HCT116 (cell line): ENCODE results near the gene LRRN1.

ENCODE experiments used
- EZH2 ChIP-seq: fragments of 200-600 bp; sonication (generic); IDR thresholded peaks from 2 replicates; pipeline ENCODE4 v1.6.1; 2017; ENCODE audit warnings: antibody characterized with exemption, mixed run types
- FOSL1 ChIP-seq: IDR thresholded peaks from 2 replicates; pipeline ENCODE4 v1.6.1; 2012; ENCODE audit warnings: low read depth
- MAX ChIP-seq: IDR thresholded peaks from 2 replicates; pipeline ENCODE4 v1.6.1; 2012
- POLR2A ChIP-seq: IDR thresholded peaks from 2 replicates; pipeline ENCODE4 v1.7.0; 2011; ENCODE audit warnings: borderline replicate concordance; ENCODE audit not compliant: insufficient read depth, insufficient read length; ENCODE audit errors: extremely low read depth
- POLR2AphosphoS5 ChIP-seq: IDR thresholded peaks from 2 replicates; pipeline ENCODE4 v1.6.1; 2011; ENCODE audit warnings: mild to moderate bottlenecking, low read depth, low read length, moderate library complexity
- SIN3A ChIP-seq: IDR thresholded peaks from 2 replicates; pipeline ENCODE4 v1.6.1; 2012; ENCODE audit warnings: low read depth
- YY1 ChIP-seq: IDR thresholded peaks from 2 replicates; pipeline ENCODE4 v1.6.1; 2011; ENCODE audit warnings: low read length, low read depth, moderate library complexity, mild to moderate bottlenecking; ENCODE audit not compliant: insufficient replicate concordance; ENCODE audit errors: extremely low read depth
- ZBTB33 ChIP-seq: IDR thresholded peaks from 2 replicates; pipeline ENCODE4 v1.6.1; 2011; ENCODE audit warnings: mild to moderate bottlenecking, low read length, moderate library complexity; ENCODE audit not compliant: insufficient replicate concordance; ENCODE audit errors: extremely low read depth
- ZNF274 ChIP-seq: fragments of 200-500 bp; sonication (Bioruptor generic); IDR thresholded peaks from 2 replicates; pipeline ENCODE4 v1.6.1; 2014; ENCODE audit warnings: mild to moderate bottlenecking, low read depth, low read length, inconsistent platforms
- TF ChIP-seq, protein P1 (sequence below), 3 experiments: fragments of 200-600 bp in 1 of 3; sonication (generic) in 1 of 3; IDR thresholded peaks in 2 of 3; conservative IDR thresholded peaks in 1 of 3; 2 replicates each; pipeline ENCODE4 v1.5.1; 2012 to 2017; ENCODE audit warnings: low read depth in 2 of 3, low read length in 2 of 3, antibody characterized with exemption in 1 of 3, borderline replicate concordance in 1 of 3, control low read depth in 1 of 3, mild to moderate bottlenecking in 1 of 3, mixed read lengths in 1 of 3, mixed run types in 1 of 3, moderate library complexity in 1 of 3; ENCODE audit not compliant: insufficient read depth in 1 of 3

DNA sequence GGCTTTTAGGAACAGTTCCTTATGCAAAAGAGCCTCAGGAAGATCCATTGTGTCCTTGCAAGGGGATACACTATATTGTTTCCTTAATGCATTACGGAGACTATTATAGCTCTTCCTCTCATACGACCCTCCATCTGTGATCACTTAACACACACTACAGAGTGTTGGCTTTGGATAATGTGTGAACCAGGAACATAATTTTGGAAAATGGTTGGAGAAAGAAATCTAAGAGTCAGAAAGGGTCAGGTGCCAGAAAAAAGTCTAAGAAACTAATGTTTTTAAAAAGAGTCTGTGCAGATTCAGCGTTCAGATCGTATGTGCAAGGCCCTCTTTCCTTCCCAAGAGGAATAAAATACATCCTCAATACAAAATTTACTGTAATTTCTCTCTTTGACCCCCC, 27.3 kb downstream of the LRRN1 start:
- TF ChIP-seq POLR2A = no peak
- TF ChIP-seq POLR2AphosphoS5 = no peak
- TF ChIP-seq ZNF274 = no peak
- TF ChIP-seq, protein P1, sequence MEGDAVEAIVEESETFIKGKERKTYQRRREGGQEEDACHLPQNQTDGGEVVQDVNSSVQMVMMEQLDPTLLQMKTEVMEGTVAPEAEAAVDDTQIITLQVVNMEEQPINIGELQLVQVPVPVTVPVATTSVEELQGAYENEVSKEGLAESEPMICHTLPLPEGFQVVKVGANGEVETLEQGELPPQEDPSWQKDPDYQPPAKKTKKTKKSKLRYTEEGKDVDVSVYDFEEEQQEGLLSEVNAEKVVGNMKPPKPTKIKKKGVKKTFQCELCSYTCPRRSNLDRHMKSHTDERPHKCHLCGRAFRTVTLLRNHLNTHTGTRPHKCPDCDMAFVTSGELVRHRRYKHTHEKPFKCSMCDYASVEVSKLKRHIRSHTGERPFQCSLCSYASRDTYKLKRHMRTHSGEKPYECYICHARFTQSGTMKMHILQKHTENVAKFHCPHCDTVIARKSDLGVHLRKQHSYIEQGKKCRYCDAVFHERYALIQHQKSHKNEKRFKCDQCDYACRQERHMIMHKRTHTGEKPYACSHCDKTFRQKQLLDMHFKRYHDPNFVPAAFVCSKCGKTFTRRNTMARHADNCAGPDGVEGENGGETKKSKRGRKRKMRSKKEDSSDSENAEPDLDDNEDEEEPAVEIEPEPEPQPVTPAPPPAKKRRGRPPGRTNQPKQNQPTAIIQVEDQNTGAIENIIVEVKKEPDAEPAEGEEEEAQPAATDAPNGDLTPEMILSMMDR (IDR thresholded peaks at IDR 0.05 in 2 of 3, conservative IDR thresholded peaks at IDR 0.05 in 1 of 3; ENCODE audit: borderline replicate concordance in 1 of 3, insufficient read depth in 1 of 3, low read depth in 2 of 3, low read length in 2 of 3) = no peak
- no peak for TF ChIP-seq SIN3A
- no peak for TF ChIP-seq ZBTB33
- no peak for TF ChIP-seq MAX
- no peak for TF ChIP-seq FOSL1
- TF ChIP-seq YY1 = no peak
- TF ChIP-seq EZH2 = no peak
